ENCODE data around the gene NPTN.

NPTN gene

DNA sequence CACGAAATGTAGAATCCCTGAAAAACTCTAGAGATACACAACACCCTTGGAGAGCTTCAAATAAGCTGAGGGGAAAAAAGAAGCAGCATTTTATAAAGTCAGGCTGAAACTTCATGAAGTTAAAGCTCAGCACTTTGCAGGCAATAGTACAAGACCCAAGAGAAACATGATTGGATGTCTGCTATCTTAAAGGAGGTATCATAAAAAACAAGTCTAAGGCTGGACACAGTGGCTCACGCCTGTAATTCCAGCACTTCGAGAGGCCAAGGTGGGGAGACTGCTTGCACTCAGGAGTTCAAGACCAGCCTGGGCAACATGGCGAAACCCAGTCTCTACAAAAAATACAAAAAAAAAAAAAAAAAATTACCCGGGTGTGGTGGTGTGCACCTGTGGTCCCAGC, 42.9 kb downstream of the NPTN start:
- no peaks in the 10 kb centered on the region for H3K27me3 ChIP-seq (ENCODE audit: insufficient read depth, low read depth, severe bottlenecking)
- H3K36me3 ChIP-seq: peaks cover 27% of the 10 kb centered on the region
- H3K4me3 ChIP-seq (ENCODE audit: low read depth, low read length): no peak overlapping the region
- no peak overlapping the region for H3K27ac ChIP-seq
- TF ChIP-seq CTCF (IDR thresholded peaks at IDR 0.05; ENCODE audit: low read depth, low read length): no peak
- DNase-seq: no peak
- H3K9me3 ChIP-seq (ENCODE audit: severe bottlenecking): no peaks in the 10 kb centered on the region

DNA sequence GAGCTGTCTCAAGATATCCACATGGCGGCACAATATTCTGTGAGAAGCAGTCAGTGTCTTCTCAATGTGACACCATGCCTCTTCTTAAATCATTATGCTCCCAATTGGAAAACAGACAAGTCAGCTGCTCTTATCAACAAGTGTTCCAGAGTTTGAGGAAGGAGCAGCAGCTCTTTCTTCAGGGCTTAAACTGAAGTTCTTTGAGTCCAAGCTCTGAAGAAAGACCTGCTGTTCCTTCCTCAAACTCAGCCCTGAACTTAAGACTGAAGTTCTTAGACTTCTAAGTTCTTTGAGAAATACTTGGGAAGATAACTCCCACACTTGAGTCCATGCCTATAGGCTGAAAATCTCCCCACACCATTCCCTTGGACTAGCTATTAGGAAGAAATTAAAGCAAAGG, 43.4 kb downstream of the NPTN start:
- DNase-seq: no peak
- H3K36me3 ChIP-seq: peaks cover 27% of the 10 kb centered on the region
- no peak for TF ChIP-seq CTCF (IDR thresholded peaks at IDR 0.05; ENCODE audit: low read depth, low read length)
- H3K4me3 ChIP-seq (ENCODE audit: low read depth, low read length): no peak overlapping the region
- no peak overlapping the region for H3K27ac ChIP-seq
- H3K9me3 ChIP-seq (ENCODE audit: severe bottlenecking): no peaks in the 10 kb centered on the region
- no peaks in the 10 kb centered on the region for H3K27me3 ChIP-seq (ENCODE audit: insufficient read depth, low read depth, severe bottlenecking)

DNA sequence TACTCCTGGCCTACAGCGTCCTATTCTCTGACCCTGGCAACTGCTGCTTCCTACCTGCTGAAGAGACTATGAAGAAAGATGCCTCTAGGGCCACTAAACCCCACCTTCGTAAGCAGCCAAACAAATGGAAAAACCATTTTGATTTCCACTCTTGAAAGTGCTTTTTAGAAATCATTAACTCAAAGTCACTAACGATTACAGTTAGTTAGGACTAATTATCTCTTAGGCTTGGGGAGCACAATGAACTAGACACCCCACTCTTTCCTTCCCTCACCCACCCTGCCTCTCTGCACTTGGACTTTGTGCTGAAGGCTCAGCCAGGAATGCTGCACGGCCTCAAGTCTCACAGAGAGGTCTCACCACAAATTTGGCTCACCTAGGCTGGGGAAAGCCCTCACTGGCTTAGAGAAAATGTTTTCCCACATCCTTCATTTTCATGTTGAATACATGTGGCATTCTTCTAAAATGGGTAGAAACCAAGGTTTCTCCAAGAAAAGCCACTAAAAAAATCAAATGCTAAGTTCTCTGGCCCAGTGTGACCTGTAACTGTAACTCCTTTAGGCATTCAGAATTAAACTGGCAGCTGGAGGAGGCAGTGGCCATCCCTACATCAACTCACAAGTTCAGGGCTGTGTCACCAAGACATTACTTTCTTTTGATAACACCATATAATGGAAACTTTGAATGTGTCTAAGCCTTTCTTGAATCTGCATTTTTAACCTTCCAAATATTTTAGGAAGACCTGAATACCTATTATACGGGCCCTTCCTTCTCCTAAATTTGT, 47.1 kb downstream of the NPTN start:
- no peak for TF ChIP-seq CTCF (IDR thresholded peaks at IDR 0.05; ENCODE audit: low read depth, low read length)
- H3K9me3 ChIP-seq (ENCODE audit: severe bottlenecking): no peaks in the 10 kb centered on the region
- H3K27ac ChIP-seq: no peak overlapping the region
- DNase-seq: no peak
- no peak overlapping the region for H3K4me3 ChIP-seq (ENCODE audit: low read depth, low read length)
- no peaks in the 10 kb centered on the region for H3K27me3 ChIP-seq (ENCODE audit: insufficient read depth, low read depth, severe bottlenecking)
- H3K36me3 ChIP-seq: peaks cover 48% of the 10 kb centered on the region

- H3K36me3 ChIP-seq: peaks cover 52% of the 10 kb centered on the region
- DNase-seq: no peak
- no peak overlapping the region for H3K4me3 ChIP-seq (ENCODE audit: low read depth, low read length)
- no peaks in the 10 kb centered on the region for H3K9me3 ChIP-seq (ENCODE audit: severe bottlenecking)
- TF ChIP-seq CTCF (IDR thresholded peaks at IDR 0.05; ENCODE audit: low read depth, low read length): no peak
- no peak overlapping the region for H3K27ac ChIP-seq
- H3K27me3 ChIP-seq (ENCODE audit: insufficient read depth, low read depth, severe bottlenecking): no peaks in the 10 kb centered on the region
These were observed 48.3 kb downstream of the NPTN start for GRCh38 chr15:73584699-73585420.

GRCh38 chr15:73583544-73583943, 49.6 kb downstream of the NPTN start:
- no peak for DNase-seq
- no peaks in the 10 kb centered on the region for H3K27me3 ChIP-seq (ENCODE audit: insufficient read depth, low read depth, severe bottlenecking)
- TF ChIP-seq CTCF (IDR thresholded peaks at IDR 0.05; ENCODE audit: low read depth, low read length): no peak
- no peaks in the 10 kb centered on the region for H3K9me3 ChIP-seq (ENCODE audit: severe bottlenecking)
- no peak overlapping the region for H3K27ac ChIP-seq
- H3K4me3 ChIP-seq (ENCODE audit: low read depth, low read length): no peak overlapping the region
- H3K36me3 ChIP-seq: peaks cover 51% of the 10 kb centered on the region
